Measurements from ENCODE around the gene PPP2R2D.
A peak's percentile ranks its signal among the peaks of the same experiment; 100 is the strongest.

PPP2R2D gene

DNA sequence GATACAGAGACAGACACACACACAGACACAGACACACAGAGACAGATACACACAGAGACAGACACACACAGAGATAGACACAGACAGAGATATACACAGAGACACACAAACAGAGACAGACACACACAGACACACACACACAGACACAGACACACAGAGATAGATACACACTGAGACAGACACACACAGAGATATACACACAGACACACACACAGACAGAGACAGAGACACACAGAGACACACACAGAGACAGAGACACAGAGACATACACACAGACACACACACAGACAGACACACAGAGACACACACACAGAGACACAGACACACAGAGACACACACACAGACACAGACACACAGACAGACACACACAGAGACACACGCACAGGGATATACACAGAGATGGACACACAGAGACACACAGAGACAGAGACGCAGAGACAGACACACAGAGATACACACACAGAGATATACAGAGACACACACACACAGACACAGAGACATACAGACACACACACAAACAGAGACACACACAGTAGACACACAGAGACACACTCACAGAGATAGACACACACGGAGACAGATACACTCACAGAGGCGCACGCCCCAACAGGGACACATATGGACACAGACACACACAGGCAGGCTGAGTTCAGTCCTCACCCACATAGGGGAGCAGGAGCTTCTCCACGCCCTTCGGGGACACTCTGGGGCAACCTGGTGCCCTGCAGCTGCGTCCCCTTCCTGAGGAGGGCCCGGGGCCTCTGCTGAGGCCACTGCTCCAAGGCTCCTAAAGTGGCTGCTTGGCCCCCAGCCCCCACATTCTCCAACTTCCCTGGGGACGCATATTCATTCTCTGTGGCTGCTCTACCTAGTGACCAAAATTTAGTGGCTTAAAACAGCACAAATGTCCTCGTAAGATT is 10.3 kb upstream of the PPP2R2D start:
- peak; percentile 10 for DNase-seq

DNA sequence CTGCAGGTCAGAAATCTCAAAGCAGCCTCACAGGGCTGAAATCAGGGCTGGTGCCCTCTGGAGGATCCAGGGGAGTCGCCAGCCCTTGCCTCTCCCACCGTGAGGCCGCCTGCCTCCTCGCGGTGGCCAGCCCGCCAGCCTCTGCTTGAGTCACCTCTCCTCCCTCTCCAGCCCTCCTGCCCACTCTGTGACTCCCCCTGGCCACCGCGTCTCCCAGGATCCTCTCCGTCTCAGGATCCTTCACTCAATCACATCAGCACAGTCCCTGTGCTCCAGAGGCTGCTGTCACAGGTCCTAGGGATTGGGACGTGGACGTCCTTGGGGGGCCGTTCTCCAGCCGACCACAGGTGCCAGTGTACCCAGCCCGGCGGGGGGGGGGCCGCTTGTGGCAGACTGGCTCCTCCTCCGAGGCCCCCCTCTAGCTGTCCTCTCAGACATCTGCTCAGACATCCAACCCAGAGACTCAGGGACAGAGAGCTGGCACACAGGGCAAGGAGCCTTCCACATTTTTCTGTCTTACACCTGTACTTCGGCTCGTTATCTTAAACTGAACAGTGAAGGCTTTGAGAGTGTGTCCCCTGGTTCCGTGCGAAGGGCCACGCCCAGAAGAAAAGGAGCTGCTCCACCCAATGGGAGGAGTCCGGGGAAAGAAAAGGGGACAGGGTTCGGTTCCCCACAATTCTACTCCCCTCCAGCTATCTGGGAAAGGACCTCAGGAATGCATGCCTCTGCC is 9.4 kb upstream of the PPP2R2D start:
- DNase-seq: peak; percentile 65

DNA sequence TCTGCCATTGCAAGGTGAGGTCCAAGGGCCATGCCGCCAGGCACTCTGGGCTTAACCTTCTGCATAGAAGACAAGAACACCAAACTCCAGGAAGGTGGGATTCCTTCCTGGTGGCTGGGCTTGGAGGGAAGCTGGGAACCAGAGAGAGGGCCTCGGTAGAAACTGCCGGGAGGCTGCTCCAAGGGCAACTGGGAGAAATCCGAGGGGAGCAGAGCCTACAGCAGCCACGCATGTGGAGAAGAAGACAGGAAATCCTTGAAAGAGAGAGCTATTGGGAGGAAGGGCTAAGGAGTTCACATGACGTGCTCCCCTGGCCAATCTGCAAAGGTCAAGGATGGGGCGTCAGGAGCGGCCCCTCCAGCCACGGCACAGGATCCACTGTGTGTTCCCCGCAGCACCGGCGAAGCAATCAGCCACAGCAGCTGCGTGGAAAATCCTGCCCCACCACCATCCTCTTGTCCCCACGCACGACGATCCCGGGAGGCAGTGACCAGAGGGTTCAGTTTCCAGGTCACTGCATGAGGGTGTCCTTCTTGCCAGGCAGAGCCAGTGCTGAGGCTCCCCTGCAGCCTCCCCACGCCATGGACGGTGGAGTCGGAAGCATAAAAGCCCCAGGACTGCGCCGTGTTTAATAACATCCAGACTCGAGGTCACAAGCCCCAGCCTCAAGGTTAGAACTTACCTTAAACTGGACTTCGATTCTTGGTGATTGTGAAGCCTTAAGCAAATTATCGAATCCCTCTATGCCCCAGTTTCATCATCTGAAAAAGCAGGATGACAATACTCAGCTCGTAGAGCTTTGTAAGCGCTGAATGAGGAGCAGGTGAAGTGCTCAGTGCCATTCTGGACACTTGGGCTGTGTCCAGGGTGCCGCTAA is 8.6 kb upstream of the PPP2R2D start:
- DNase-seq: no peak

DNA sequence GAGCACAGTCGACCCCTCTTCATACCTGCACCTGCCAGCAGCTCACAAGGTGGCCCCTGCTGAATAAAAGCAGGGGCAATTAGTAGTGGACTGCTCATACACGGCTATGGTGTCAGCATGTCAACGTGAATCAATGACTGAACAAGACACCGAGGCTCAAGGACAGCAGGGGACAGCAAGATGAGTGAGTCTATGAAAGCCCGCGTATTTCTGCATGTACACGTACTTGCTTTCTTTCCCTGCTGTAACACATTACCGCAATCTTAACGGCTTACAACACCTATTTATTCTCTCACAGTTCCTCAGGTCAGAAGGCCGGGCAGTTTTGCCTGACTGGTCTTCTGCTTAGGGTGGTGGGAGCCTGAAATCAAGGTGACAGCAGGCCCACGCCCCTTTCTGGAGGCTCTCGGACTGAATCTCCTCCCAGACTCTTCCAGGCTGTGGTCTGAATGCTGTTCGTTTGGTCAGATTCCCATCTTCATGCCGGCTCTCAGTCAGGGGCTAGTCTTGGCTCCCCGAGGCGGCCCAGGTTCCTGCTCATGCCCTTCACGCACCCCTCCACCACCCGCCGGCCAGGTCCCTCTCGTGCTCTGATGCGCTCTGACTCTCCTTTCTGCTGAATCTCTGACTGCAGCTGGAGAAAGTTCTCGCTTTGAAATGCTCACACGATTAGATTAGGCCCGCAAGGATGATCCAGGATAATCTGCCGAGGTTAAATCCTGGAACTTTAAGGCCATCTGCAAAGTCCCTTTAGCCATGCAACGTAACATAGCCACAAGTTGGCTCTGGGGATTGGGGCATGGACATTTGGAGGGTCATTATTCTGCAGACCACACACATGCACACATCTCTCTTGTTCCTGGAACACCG is 7.8 kb upstream of the PPP2R2D start:
- no peak for DNase-seq

DNA sequence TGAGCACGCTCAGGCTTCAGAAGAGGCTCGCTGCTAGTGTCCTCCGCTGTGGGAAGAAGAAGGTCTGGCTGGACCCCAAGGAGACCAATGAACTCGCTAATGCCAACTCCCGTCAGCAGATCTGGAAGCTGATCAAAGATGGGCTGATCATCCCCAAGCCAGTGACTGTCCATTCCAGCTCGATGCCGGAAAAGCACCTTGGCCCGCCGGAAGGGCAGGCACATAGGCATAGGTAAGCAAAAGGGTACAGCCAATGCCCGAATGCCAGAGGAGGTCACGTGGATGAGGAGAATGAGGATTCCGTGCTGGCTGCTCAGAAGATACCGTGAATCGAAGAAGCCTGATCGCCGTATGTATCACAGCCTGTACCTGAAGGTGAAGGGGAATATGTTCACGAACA is 5.7 kb upstream of the PPP2R2D start:
- DNase-seq: no peak

- DNase-seq: peak; percentile 93
These were observed 4.4 kb upstream of the PPP2R2D start for GRCh38 chr10:131896403-131896802.

DNA sequence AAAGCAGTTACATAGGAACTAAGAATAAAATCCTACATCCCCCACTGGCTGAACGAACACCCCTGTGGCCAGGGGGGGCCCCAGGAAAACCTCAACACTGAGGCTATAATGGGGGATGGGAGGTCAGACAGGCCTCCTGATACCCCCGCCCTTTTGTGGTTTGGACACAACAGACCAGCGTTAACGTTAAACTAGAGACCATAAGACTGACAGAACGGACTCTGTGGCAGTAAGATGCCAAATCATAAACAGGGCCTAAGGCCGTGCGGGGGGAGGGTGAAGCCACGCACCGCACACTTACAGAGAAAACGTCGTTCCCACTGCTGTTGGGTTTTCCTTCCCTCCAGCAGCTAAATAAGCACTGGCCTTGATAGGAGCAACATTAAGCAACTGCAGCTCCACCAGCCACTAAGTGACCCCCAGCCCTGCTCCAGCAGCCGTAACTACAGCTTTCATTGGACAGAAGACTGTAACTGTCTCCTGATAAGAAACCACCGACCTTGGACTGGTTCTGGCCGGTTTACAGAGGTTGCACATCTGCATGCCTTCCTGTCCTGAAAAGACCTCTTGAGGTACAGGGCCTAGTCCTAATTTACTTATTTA is 3.4 kb upstream of the PPP2R2D start:
- DNase-seq: peak; percentile 98

DNA sequence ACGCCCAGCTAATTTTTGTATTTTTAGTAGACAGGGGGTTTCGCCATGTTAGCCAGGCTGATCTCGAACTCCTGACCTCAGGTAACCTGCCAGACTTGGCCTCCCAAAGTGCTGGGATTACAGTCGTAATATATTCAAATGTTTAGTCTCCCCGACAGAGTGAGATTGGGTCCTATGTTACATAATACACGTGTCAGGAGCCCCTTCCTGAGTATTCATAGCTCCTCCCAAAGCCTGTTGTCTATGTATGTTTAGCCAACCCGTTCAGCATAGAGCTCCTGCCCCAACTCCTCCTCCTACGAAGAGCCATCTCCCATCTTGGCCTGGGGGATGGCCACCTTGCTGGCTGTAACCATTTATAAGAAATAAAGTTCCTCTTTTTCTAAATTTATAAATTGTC is 2.7 kb upstream of the PPP2R2D start:
- DNase-seq: no peak

- no peak for DNase-seq
These were observed 2.1 kb upstream of the PPP2R2D start for GRCh38 chr10:131898713-131899112.

DNA sequence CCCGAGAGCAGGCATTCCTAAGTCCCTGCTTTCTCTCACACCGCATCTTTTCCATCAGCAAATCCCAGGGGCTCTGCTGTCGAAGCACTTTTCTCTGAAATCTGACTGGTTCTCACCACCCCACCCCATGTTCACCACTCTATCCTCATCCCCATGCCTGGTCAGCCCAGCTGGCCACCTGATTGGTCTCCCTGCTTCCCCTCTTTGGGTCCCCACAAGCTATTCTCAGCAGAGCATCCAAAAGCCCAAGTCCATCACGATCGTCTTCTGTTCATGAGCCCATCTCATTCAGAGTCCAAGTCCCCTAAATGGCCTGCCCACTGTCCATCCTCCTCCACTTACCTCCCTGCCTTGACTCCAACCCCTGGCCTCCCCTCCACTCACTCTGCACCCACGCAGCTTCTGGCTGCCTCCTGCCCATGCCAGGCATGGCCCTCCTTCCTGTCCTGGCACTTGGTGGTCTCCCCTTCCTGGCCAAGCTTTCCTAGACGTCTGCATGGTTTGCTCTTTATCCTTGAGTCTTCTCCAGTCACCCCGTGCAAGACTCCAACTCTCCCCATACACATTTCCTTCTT is 1.6 kb upstream of the PPP2R2D start:
- no peak for DNase-seq

DNA sequence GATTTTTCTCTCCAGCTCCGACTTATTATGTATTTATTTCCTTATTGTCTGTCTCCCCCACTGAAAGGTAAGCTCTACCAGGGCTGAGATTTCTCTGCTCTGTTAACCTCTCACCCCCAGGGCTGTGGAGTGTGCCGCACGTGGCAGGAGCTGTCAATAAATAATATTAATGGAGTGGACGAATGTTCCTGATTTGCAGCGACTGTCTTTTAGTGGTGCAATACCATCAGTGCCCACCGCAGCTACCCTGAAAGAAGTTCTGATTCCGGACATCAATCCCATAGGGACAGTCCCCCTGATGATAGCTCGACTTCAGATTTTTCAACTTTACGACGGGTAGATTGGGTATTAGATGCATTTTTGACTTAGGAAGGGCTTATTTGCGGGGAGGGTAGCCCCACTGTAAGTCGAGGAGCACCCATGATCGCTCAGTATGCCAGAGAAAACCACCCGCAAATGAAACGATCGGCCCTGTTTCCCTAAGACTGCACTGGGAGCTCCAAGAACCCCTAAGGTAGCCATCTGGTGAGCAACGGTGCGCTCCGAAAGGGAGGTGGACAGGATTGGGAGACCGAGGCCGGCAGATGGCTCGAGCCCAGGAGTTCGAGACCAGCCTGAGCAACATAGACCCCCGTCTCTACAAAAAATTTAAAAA is 986 bp upstream of the PPP2R2D start:
- peak; percentile 50 for DNase-seq

DNA sequence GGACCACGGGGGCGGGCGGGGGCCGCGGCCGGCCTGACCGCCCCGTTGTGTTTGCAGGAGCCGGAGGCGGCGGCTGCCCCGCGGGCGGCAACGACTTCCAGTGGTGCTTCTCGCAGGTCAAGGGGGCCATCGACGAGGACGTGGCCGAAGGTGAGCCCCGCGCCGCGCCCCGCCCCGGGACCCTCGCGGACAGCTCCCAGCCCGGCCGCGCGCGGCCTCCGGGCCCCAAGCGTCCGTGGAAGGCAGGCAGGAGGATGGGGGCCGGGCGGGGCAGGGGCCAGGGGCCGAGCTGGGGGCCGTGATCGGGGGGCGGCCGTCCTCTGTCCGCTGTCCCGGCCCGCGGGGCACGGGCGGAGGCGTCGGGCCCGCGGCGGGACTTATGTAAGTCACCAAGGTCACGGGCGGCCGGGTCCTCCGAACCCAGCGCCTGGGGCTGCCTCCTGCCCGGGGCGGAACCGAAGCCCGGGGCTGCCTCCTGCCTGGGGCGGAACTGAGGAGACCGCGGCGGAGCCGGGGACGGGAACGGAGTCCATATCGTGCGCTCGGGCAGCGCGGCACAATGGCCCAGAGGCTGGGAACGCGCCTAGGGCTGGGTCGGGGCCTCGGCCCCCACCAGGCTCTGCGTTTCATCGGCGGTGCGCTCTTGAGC is 497 bp downstream of the PPP2R2D start:
- DNase-seq: peak; percentile 58

DNA sequence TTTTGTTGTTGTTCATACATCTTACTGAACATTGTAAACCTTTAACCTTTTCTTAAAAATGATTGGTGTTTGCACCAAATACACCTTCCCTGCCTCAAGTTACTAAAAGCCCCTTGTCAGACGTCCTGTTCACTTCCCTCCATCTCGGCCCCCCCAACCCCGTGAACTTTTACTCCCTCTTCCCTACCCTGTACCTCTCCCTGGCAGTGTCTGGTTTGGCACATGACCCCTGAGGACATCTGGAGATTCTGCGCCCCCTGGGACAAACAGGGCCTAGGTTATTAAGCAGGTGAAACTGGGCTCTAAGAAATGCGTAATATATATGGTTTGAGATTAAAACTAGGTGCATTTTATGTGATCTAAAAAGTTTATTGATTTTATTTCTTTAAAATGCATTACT is 1.4 kb downstream of the PPP2R2D start:
- DNase-seq: peak; percentile 45

DNA sequence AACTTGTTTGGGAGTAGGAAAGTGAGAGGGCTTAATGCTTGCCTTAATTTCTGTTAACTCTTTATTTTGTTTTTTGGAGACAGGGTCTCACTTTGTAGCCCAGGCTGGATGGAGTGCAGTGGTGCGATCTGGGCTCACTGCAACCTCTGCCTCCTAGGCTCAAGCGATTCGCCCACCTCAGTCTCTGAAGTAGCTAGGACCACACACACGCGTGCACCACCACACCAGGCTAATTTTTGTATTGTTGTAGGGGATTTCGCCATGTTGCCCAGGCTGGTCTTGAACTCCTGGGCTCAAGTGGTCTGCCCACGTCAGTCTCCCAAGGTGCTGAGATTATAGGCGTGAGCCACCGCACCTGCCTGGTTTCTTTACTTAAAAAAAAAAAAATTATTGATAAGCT is 1.9 kb downstream of the PPP2R2D start:
- no peak for DNase-seq

GRCh38 chr10:131905267-131905571 is 4.4 kb downstream of the PPP2R2D start:
- no peak for DNase-seq

- no peak for DNase-seq
These were observed 4.9 kb downstream of the PPP2R2D start for GRCh38 chr10:131905603-131906268.

GRCh38 chr10:131906269-131906639 is 5.4 kb downstream of the PPP2R2D start:
- no peak for DNase-seq

DNA sequence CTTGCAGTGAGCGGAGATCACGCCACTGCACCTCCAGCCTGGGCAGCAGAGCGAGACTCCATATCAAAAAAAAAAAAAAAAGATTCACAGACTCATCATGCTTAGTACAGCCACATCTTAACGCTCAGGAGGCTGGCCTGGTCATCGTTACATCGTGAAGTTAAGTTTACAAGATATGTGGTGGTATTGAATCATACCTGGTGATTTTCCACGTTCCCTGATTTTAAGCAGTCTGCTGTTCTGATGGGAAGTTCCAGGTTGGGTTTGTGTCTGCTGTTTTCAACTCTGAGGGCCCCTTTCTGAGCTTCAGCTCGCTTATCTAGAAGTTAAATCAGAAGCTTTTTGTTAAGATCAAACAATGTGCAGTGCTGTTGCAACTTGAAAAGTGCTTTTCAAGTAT is 6.9 kb downstream of the PPP2R2D start:
- no peak for DNase-seq

DNA sequence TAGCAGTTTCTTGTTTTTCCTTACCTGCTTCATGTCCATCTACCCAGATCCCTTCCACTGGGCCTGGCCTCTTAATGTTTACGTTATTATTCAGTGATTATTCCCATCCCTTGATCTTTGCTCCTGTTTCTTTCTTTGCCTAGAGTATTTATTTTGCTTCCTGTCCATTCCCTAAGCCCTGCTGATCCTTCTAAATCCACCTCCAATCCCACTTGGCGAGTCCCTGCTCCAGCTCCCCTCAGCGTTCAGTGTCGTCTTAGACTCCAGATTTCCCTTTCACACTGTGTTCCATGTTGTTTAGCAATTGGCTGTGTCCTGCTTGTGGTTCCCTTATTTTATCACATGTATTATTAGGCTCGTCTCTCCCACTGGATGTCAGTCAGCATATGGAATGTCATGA is 7.3 kb downstream of the PPP2R2D start:
- DNase-seq: no peak
